HEK293T (cell line): ENCODE data around the gene OLIG1.

Experiments
- CTCF ChIA-PET: fragments of 350-600 bp; formaldehyde crosslinking; extraction: SDS; loops from one replicate; lab custom pipeline; 2021; ENCODE audit warnings: antibody characterized with exemption, inconsistent platforms; lab: Yijun Ruan, JAX
- POLR2A ChIA-PET: fragments of 350-600 bp; formaldehyde crosslinking; extraction: SDS; loops from one replicate; lab custom pipeline; 2020; ENCODE audit warnings: antibody characterized with exemption, inconsistent platforms; lab: Yijun Ruan, JAX
- DNase-seq: peaks from one replicate; pipeline ENCODE4 v3.0.0; 2012; ENCODE audit warnings: mixed read lengths; ENCODE audit errors: extremely low spot score
- ARNT ChIP-seq: fragments of 450-650 bp; IDR thresholded peaks from 2 replicates; pipeline ENCODE4 v1.6.1; 2017; ENCODE audit warnings: mild to moderate bottlenecking
- BHLHE40 ChIP-seq: fragments of 450-650 bp; IDR thresholded peaks from 2 replicates; pipeline ENCODE4 v1.6.1; 2016; ENCODE audit warnings: mild to moderate bottlenecking, moderate library complexity, borderline replicate concordance
- CTBP1 ChIP-seq: fragments of 450-650 bp; IDR thresholded peaks from 2 replicates; pipeline ENCODE4 v1.6.1; 2016; ENCODE audit warnings: borderline replicate concordance
- ELF4 ChIP-seq: fragments of 450-650 bp; IDR thresholded peaks from 2 replicates; pipeline ENCODE4 v1.6.1; 2017; ENCODE audit warnings: antibody characterized with exemption
- FOXA1 ChIP-seq: fragments of 450-650 bp; IDR thresholded peaks from 2 replicates; pipeline ENCODE4 v1.6.1; 2016; ENCODE audit warnings: mild to moderate bottlenecking
- FOXK2 ChIP-seq: fragments of 450-650 bp; IDR thresholded peaks from 2 replicates; pipeline ENCODE4 v1.6.1; 2016; ENCODE audit warnings: mild to moderate bottlenecking
- FOXM1 ChIP-seq: fragments of 450-650 bp; IDR thresholded peaks from 2 replicates; pipeline ENCODE4 v1.6.1; 2017; ENCODE audit warnings: mild to moderate bottlenecking, borderline replicate concordance
- HDGF ChIP-seq: fragments of 450-650 bp; IDR thresholded peaks from 2 replicates; pipeline ENCODE4 v1.6.1; 2017; ENCODE audit warnings: antibody characterized with exemption, borderline replicate concordance
- L3MBTL2 ChIP-seq: fragments of 450-650 bp; conservative IDR thresholded peaks from 2 replicates; pipeline ENCODE4 v1.6.1; 2016; ENCODE audit warnings: mild to moderate bottlenecking
- LEF1 ChIP-seq: fragments of 450-650 bp; IDR thresholded peaks from 2 replicates; pipeline ENCODE4 v1.6.1; 2017; ENCODE audit warnings: mild to moderate bottlenecking, borderline replicate concordance
- NFRKB ChIP-seq: fragments of 450-650 bp; IDR thresholded peaks from 2 replicates; pipeline ENCODE4 v1.6.1; 2016; ENCODE audit warnings: mild to moderate bottlenecking, moderate library complexity
- SP1 ChIP-seq: fragments of 450-650 bp; IDR thresholded peaks from 2 replicates; pipeline ENCODE4 v1.6.1; 2017
- SUZ12 ChIP-seq: fragments of 450-650 bp; IDR thresholded peaks from 2 replicates; pipeline ENCODE4 v1.6.1; 2016; ENCODE audit warnings: mild to moderate bottlenecking
- TARDBP ChIP-seq: fragments of 450-650 bp; IDR thresholded peaks from 2 replicates; pipeline ENCODE4 v1.6.1; 2016
- ZNF384 ChIP-seq: fragments of 450-650 bp; IDR thresholded peaks from 2 replicates; pipeline ENCODE4 v1.6.1; 2016
- TF ChIP-seq, protein P1 (sequence below): fragments of 450-650 bp; IDR thresholded peaks from 2 replicates; pipeline ENCODE4 v1.6.1; 2016

OLIG1 gene

DNA sequence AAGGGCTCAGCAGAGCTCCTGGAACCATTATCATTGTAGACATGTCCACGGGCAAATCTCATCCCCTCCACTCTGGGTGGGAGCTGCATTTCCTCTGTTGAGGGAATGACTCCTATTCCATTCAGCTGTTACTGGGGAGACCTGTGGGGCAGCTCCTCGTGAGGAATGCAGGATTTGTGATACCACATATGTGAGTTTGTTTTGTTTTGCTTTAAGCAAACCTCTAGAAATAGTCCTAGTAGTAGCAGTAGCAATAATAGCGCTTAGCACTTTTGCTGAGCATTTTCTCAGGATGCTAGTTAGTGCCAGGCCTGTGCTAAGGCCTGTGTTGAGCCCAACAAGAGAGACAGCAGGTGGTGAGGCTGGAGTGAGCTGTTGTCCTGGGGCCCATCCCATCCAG lies 10.8 kb downstream of the OLIG1 start:
- POLR2A ChIA-PET = interaction anchor here (1.3 kb wide), 1 partner anchor 55 kb away, joined by 5 read pairs; the partner anchor contains the start of gene OLIG2
- CTCF ChIA-PET = no interaction called here
- no peak for DNase-seq
- no peak for TF ChIP-seq HDGF
- TF ChIP-seq FOXK2 = no peak
- TF ChIP-seq ARNT = no peak
- TF ChIP-seq BHLHE40 = no peak

GRCh38 chr21:33088384-33088783 lies 18.4 kb downstream of the OLIG1 start:
- ChIA-PET CTCF (no interaction called here), POLR2A (no interaction called here)
- no peak for TF ChIP-seq TARDBP
- TF ChIP-seq FOXK2 = no peak
- no peak for TF ChIP-seq FOXM1
- TF ChIP-seq BHLHE40 = no peak
- TF ChIP-seq HDGF = no peak
- TF ChIP-seq ARNT = no peak
- TF ChIP-seq LEF1 = no peak
- TF ChIP-seq FOXA1 = no peak
- TF ChIP-seq SUZ12 = no peak
- TF ChIP-seq L3MBTL2 = no peak
- no peak for TF ChIP-seq ELF4
- TF ChIP-seq, protein P1, sequence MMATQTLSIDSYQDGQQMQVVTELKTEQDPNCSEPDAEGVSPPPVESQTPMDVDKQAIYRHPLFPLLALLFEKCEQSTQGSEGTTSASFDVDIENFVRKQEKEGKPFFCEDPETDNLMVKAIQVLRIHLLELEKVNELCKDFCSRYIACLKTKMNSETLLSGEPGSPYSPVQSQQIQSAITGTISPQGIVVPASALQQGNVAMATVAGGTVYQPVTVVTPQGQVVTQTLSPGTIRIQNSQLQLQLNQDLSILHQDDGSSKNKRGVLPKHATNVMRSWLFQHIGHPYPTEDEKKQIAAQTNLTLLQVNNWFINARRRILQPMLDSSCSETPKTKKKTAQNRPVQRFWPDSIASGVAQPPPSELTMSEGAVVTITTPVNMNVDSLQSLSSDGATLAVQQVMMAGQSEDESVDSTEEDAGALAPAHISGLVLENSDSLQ = no peak
- TF ChIP-seq CTBP1 = no peak
- TF ChIP-seq SP1 = no peak
- no peak for TF ChIP-seq NFRKB
- DNase-seq = no peak

GRCh38 chr21:33089395-33090119 lies 19.6 kb downstream of the OLIG1 start:
- POLR2A ChIA-PET = no interaction called here
- no peak for TF ChIP-seq NFRKB
- TF ChIP-seq CTBP1 = no peak
- TF ChIP-seq BHLHE40 = no peak
- CTCF ChIA-PET = no interaction called here
- no peak for DNase-seq

DNA sequence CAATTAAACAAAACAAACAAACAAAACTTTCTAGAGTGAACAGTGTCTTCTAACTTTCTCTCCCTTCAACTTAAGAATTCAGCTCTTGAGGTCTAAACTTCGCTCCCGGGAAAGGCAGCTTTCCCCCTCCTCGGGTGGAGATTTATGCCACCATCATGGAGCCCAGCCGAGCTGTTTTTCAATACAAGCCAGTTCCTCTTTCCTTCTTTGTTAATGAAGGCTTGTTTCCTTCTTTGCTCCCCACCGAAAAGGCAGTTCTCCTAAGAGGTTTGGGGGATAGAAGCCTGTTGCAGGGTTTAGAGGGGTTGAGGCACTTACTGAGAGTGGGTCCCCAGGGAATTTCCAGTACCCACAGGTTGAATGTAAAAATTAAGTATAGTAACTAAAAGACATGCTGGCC lies 26.5 kb downstream of the OLIG1 start:
- ChIA-PET POLR2A (no interaction called here), CTCF (interaction anchor here (1.4 kb wide), 1 partner anchor 12 kb away, joined by 3 read pairs; no protein-coding TSS in a partner anchor)

GRCh38 chr21:33099131-33099530 lies 29.2 kb downstream of the OLIG1 start:
- POLR2A ChIA-PET = no interaction called here

More for the DNA sequence above, 26.5 kb downstream of the OLIG1 start:
- no peak for DNase-seq
- no peak for TF ChIP-seq NFRKB
- TF ChIP-seq BHLHE40 = no peak
- no peak for TF ChIP-seq CTBP1
- TF ChIP-seq HDGF = no peak
- TF ChIP-seq ELF4 = no peak
- TF ChIP-seq FOXA1 = no peak
- TF ChIP-seq, protein P1 = no peak
- no peak for TF ChIP-seq LEF1
- no peak for TF ChIP-seq ARNT
- TF ChIP-seq TARDBP = no peak
- TF ChIP-seq FOXM1 = no peak
- TF ChIP-seq FOXK2 = no peak
- TF ChIP-seq L3MBTL2 = no peak
- TF ChIP-seq ZNF384 = no peak

DNA sequence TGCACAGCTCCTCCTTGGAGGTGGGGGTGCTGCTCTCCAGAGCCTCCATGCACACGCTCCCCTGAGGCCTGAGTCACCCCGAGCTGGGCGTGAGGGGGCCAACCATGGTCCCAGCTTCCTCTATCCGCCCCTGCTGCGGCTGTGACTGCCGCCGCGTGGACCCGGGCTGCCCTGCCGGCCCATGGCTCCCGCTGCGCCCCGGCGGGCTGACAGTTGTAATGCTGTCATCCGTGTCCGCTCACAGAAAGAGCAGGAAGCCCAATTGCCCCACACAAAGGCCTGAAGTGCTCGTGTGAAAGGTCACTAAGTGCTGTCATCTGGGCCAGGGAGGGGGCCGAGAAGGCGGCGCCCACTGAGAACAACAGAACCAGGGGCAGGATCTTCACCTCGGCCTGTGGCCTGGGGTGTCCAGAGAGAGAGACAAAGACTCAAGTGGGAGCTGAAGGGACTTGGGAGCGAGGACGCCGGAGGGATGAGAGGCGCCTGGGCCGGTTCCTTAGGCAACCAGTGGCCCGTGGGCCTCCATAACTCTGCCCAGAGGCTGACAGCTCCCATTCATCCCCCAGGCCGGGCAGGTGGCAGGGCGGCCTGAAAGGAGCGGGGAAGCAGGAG lies 31.5 kb downstream of the OLIG1 start:
- TF ChIP-seq FOXK2 (no peak), LEF1 (no peak), TARDBP (no peak), SUZ12 (no peak), ARNT (no peak), SP1 (no peak), BHLHE40 (no peak)
- DNase-seq = no peak
- CTCF ChIA-PET = interaction anchor here (0.9 kb wide), 1 partner anchor 36 kb away, joined by 3 read pairs; no protein-coding TSS in a partner anchor

More at GRCh38 chr21:33099131-33099530, 29.2 kb downstream of the OLIG1 start:
- DNase-seq = no peak
- CTCF ChIA-PET = no interaction called here
- TF ChIP-seq HDGF (no peak), TARDBP (no peak), FOXM1 (no peak)

DNA sequence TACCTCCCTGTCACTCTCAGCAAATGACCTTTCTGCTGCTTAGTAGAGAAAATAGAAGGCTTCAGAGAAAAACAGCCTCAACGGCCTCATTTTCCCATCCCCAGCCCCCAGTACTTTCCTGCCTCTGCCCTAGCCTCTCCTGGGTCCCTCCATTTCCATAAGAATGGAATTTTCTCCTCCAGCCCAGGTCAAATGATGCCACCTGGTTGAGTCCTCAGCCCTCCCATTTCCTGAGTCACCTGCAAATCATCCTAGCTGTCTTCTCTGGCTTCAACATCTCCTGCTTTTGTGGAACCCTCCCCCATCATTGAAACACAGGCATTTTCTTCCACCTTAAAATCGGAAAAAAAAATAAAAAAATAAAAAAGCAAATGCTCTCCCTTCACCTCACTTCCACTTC lies 35.1 kb downstream of the OLIG1 start:
- POLR2A ChIA-PET = interaction anchor here (1.5 kb wide), 1 partner anchor 79 kb away, joined by 3 read pairs; the partner anchor contains the start of gene OLIG2
- no peak for DNase-seq

More for the DNA sequence above, 31.5 kb downstream of the OLIG1 start:
- POLR2A ChIA-PET = no interaction called here

More for the DNA sequence above, 35.1 kb downstream of the OLIG1 start:
- TF ChIP-seq SUZ12 (no peak), SP1 (no peak), FOXK2 (no peak), LEF1 (no peak), BHLHE40 (no peak), ARNT (no peak), L3MBTL2 (no peak), HDGF (no peak), ELF4 (no peak), NFRKB (no peak), FOXA1 (no peak), TARDBP (no peak), ZNF384 (no peak), FOXM1 (no peak), CTBP1 (no peak)
- TF ChIP-seq, protein P1 = no peak
- CTCF ChIA-PET = no interaction called here
